NCI-H2196 treated with DMSO at 0.1 percent for 48 hours (cell line): ENCODE results near the gene IFNG-AS1.

Experiments used
- DNase-seq: peaks from one replicate; lab custom pipeline; 2025; ENCODE audit not compliant: unreplicated experiment; lab: John Stamatoyannopoulos, UW

Gene IFNG-AS1

DNA sequence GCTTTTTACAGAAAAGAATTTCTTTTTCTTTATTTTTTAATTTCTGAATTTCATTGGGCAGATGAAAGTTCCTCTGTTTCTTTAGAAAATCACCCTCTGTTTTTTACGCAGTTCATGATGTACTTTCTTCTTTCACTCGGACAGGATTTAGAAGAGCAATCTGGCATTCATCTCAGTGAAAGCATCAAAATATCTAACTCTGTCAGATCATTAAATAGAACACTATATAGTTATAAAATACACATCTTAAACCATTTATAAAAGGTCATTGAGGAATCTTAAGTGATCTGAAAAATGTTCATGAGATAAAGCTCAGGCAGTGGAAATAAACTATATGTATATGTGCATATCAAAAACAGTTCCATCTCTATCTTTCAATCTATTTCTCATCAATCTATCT, 3.9 kb downstream of the IFNG-AS1 start:
- no peak for DNase-seq

DNA sequence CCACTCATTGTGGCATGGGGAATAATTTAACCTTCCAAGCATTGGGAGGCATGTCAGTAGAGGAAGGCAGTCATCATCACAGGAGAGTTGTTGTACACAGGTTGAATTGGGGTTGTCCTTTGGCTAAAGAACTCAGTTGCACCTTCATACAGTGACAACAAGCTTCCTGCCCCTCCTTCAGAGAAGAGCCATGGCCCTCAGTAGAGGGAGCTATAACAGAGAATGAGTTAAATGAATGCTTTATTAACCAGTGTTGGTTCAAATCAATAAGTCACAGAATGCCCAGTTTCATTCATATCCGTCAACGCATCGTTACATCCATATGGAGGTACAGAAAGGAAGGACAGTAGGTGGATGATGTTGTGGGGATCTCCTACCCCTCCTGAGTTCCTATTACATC, 4.8 kb downstream of the IFNG-AS1 start:
- no peak for DNase-seq

DNA sequence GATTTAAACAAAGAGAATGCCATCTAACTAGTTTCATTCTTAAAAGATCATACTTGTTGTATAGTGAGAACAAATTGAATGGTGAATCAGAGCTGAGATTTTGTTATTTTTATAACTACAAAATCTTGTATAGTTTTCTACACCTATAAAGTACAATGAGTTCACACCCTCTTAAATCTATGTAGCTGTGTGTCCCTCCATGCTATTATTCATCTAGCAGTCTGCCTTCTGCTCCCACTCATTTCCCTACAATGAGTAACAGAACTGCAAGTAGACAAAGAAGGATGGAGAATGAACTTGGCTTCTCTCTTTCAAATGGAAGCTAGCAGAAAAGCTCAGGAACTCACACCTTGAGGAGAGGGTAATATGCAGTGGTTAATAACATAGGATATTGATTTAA, 7.1 kb downstream of the IFNG-AS1 start:
- no peak for DNase-seq

DNA sequence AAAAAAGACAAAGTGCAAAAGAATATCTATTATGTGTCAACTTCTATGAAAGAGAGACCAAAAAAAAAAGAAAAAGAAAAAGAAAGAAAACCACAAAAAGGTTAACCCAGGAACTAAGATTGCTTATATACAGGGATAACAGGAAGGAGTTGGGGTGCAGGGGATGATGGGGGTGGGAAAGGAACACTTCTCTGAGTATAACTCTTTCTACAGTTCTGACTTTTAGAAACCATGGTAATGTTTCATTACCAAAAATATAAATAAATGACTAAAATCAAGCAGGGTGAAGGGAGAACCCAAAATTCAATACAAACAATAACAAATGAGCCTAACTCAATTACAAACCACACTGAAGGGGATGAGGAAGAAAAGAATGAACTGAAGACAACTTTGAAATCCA, 9.1 kb downstream of the IFNG-AS1 start:
- no peak for DNase-seq

DNA sequence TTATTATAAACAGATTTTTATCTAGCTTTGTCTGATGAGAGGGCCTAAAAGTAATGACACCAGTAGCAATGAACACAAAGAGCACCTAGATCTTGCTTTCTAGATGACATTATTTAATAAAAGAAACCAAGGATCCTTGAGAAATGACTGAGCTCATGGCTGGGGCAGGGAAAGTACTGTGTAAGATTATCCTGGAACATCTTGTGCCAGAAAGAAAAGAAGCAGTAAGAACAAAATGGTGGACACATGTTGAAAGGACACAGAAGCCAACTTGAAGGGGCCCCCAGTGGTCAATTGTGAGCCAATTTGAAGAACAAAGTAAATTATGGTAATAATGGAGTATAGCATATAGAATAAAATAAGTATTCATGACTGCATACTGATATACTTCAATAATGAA, 10.0 kb downstream of the IFNG-AS1 start:
- DNase-seq: no peak

DNA sequence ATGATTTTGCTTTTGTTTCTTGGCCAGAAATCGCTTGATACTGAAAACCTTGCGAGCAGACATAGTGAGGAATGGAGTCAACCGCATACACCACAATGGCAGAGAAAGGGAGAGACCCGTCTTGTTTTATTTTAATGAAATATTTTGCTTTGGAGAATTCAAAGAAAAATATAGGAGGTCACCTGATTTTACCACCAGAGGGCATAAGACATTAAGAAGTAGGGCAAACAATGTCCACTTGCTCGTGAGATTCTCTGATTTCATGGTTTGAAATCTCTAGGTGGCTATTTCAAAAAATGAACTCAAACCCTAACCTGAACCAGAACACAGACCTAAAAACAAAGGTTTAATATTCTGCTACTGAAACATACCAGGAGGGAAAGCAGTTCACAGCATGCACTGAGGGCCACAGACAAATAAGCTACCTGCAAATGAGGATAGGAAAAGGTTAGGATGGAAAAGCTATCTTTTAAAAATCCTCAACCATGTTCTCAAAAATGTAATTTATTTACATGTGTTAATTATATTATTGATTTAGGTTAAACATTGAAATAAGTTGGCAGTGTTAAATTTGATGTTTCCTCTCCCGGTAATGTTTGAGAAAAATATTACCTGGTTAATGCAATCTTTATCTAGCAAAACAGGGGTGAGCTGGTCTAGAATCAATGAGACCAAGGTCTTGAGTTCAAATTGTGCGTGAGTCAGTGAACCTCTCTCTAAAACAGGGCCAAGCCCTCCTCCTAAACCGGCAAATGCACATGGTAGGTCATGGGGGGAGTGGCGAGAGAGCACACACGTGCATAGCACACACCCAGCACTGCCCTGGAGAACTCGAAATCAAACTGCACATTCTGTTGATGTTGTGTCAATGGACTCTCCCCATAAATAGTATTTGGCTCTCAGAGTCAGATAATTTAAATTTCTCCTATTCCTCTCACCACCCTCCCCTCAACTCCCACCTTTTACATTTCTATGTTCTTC, 12.5 kb downstream of the IFNG-AS1 start:
- DNase-seq: no peak

DNA sequence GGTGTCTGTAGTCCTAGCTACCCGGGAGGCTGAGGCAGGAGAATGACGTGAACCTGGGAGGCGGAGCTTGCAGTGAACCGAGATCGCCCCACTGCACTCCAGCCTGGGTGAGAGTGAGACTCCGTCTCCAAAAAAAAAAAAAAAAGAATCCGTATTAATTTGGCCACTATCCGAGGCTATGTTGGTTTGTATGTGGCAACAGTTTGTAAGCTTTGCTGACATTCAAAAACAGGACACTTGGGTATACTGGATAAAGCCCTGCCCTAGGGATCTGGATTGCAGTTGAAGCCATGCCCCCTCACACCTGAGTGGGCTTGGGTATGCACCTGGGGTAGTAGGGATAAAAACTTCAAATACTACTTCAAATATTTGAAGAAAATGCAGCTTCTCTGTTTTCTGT, 14.5 kb downstream of the IFNG-AS1 start:
- DNase-seq: no peak

DNA sequence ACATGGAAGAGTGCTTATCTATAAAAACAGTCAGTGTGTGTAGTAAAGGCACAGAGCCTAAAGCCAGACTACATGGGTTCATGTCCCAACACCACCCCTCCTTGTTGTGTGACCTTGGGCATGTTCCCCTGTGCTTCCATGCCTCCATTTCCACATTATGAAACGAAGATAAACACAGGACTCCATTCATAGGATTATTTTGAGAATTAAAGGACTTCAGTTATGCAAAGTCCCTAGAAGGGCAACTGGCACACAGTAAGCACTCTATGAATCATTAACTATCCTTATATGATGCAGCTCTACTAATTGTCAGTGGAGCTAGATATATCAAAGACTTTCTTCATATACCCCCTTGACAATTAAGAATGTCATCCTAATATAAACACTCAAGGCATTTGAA, 17.8 kb downstream of the IFNG-AS1 start:
- DNase-seq: no peak

DNA sequence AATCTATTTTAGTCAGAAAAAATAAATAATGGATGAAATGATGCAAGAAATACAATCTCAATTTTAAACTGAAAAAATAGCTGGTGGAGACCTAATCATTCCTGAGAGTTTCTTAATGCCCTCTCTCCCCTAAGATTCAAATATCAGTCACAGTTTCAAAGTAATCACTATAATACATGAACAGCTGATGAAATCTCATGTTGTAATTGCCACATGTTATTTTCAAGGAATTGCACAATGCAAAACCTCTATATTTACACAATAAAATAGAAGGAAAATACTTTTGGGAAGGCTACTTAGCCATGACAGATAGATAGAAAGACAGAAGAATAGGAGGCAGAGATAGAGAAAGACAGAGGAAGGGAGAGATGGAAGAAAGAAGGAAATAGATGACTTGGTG, 18.2 kb downstream of the IFNG-AS1 start:
- DNase-seq: no peak

DNA sequence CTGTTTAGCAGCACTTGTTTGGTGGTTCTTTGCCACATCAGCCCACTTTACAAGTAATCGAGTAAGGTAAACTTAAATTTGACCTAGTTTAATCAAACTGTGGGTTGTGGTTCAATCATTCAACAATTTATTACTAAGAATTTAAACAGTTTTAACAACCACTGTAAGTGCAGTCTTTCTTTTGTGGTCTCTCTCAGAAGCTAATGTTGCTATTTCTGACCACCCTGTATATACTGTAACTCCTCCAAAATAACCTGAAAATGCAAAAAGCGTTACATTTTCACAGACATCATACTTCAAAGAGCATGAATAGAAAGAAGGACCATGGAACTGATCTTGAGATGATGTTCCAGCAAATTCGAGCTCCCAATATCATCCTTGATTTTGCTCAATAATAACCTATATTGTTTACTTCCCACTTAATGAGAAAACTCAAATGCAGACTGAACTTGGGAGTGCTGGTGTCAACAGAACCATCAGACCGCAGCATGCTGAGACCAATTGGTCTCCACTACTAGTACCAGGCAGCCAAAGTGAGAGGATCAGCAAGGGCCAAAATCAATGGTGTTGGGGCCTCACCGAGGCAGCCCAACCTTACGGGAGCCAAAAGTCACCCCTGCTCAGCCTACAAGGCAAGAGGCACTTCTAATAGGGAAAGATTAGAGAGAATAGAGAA, 22.1 kb downstream of the IFNG-AS1 start:
- no peak for DNase-seq

DNA sequence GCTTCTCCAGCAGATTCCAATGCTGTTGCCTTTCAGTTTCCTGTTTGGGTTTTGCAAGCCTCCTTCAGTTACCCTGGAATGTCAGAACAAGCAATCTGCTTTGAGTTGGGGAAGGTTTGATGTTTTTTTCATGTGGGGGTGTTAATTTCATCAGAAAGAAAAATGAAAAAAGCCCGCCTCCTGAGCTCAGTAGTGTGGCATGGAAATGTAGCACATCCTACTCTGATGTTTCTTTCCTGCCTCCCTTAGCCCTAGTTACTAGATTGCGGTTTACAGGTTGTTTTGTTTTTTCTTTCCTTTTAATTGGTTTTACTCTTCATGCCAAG, 22.6 kb downstream of the IFNG-AS1 start:
- no peak for DNase-seq

DNA sequence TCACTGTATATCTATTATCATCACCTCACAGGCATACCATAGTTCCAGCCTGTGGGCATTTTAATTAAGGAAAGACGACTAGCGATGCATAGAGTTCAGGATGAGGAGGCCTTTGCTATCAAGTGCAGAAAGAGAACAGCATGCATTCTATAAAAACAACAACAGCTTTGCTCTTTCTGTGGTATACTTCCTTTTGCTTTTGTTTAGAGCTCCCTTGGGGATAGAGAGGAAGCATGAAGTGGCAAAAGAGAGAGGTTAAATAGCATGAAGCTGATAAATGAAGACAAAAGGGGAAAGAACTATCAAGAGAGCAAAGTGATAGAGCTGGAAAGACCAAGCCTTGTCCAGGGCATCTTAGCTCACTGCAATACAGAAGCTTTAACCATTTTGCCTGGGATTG, 23.5 kb downstream of the IFNG-AS1 start:
- DNase-seq: no peak

DNA sequence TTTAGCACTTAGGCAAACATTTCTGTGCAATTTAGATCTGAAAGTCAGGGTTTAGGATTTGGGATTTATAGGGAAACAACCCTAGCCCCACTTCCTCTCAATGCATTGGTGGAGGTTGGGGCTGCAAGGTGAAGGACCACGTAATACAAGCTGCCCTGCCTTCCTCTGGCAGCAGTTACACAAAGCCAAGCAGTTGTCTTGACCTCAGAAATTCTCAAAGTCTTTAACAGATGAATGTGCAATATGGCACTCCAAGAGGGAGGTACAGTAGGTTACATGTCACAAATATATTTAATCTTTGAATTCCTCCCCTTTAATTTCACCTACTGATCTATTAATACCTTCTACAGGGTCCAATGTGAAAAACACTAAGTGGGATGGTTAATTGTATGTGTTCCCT, 23.9 kb downstream of the IFNG-AS1 start:
- no peak for DNase-seq

DNA sequence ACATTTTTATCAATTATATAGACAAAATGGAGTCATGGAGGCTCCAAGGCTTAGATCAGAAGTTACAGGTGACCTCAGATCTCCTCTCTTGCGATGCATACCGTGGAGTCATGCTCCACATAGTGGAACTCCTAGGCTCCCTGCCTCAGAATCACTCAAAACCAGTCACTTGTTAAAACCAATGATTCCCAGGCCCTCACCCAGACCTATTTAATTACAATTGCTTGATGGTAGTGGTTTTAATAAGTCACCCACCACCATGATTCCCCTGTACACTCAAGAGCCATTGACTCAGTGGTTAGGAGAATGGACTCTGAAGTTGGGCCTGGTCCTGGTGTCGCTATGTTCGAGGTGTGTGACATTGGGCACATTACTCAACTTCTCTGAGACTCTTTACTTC, 26.9 kb downstream of the IFNG-AS1 start:
- no peak for DNase-seq

DNA sequence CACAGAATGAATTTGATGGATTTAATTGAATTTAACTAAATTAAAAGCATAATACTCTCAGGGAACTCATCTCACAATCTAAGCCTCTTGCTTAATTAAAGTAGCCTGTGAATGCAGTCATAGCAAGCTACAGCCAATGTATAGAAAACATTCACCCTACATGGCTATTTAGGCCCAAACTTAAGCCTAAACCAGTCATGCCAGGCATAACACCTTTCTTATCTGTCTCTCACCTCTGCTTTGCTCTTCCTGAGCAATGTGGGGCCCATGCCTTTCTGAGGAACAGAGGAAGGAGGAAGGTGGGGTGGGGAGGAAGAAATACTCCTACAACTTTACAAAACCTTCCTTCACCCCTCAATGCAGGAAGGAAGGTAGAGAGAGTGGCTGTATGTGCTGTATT, 29.1 kb downstream of the IFNG-AS1 start:
- DNase-seq: no peak

DNA sequence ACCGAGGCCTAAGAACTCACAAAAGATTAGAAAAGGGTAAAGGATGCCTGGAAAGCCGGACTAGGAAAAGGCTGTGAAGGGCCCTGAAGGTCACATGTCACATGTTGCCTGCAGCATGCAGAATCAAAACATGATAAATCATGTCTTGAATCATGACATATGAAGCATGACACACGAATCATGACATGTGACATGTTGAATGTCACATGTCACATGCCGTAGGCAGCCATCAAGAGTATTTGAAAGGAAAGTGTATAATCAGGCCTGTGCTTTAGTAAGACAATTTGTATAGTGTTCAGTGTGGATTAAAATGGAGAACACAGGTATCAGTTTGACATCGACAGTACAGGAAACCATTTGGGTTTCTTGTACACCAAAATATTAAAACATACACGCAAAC, 30.8 kb downstream of the IFNG-AS1 start:
- DNase-seq: no peak

DNA sequence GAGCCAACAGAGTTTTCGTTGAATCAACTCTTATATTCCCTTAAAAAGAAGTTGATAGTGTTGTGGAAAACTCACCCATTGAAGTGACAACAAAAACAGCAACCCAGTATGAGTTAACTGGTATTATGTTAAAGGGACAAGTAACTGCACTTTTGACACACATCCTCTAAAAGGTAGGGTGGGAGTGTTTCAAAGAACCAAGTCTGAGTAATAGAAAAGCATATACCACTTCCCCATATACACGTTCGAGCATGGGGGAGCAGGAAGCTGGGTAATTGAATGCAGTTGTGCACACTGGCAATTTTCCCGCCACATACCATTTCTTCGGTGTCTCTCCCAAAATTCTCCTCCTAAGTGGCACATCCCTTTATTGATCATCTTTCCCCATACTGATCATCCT, 31.5 kb downstream of the IFNG-AS1 start:
- DNase-seq: no peak

DNA sequence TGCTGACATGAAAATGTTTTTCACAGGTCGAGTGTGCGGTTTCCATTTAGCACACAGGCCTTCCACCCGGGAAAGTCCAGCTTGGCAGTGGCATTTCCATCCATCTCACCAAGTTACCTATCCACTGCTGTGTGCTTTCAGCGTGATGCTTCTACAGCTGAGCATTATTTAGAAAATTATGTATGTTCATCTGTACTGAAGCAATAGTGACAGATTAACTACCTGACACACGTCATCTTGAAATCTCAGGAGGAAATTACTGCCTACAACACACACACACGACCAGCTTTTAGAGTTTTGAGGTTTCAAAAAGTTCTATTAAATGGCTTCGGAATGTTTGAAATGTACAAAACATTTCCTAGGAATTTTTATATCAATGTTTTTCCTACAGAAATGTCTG, 39.4 kb downstream of the IFNG-AS1 start:
- no peak for DNase-seq

DNA sequence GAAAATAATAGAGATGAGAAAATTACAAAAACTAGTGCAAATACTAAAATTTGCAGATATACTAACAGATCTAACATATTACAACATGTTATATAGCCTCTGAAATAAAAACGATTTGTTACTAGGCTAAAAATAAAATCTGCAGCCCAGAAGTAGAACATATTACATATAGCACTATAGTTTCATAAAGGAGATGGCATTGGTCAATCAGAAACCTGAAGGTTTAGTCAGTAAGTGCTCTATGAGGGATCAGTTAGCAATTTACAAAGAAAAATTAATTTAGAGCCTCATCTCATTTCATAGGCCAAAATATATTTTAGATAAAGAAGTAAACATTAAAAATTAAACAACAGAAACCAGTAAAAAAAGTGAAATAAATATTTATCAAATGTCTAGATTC, 41.0 kb downstream of the IFNG-AS1 start:
- DNase-seq: no peak

DNA sequence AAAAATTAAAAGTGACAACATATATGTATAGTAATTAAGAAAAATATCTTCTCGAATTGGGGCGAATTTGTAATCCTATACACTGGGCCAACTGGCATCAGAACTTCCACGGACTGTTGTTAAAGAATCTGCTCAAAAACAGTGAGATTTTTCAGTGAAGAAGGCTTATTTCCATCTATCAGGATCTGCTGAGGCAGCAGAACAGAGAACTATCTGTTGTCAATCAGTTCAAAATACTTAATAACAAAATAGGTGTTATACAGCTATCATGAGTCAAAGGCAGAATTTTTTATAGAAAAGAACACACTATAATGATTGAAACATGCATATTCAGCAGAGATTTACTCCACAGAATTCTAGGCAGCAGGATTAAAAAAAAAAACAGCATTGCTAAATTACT, 41.9 kb downstream of the IFNG-AS1 start:
- DNase-seq: no peak

DNA sequence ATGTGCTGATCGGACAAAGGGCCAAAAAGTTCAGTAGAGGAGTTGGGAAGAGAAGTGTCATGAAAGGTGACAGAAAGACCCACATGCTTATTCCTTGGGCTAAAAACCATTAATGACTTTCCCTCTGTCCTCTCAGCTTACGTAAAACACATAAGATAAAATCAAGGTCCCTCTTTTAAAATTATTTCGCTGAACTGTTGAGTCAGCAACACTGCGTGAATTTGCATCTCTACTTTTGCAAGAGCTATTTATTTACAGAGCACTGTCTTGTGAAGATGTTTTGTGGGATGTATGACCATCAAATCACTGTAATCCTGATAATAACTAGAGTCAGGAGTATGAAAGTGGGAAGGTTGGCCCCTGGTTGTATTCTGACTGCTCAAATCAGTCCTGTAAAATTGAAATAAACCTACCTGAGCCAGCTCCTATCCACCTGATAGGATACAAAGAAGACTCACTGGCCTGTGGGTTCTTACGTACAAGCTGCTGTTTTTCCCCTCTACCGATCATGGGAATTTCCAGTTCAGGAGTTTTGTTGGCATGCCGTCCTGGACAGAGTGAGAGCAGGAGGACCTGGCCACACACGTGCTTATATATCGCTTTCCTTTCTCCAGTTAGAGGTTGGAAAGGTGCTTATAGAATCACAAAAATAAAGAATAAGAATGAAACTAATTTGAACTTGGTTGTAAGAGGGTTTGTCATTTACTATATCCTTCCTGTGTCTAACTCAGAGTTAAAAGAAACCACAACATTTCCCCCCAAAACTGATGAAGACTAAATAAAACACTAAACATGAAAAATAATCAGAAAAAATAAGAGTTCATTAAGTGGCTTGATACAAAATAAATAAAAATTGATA, 42.9 kb downstream of the IFNG-AS1 start:
- DNase-seq: no peak

DNA sequence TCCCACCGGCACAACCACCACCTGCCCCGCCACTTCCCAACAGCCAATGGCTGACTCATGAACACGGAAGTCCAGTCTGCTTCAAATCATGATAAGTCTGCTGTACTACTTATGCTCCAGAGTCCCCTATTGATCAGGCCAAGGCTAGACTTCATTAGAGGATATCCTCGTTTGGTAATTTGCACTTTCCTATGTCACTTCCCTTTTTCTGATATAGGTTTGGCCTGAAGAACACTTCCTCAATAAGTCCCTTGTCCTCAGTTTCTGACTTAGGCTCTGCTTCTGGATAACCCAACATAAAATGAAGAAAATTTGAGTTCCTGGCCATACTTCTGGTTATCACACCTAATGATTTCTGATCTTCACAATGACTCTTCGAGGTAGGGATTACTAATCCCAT, 45.3 kb downstream of the IFNG-AS1 start:
- no peak for DNase-seq
